Measurements from ENCODE around the gene PSME1.

- TF ChIP-seq EZH2 (IDR thresholded peaks at IDR 0.05; ENCODE audit: low read length) (no peak), CTCF (optimal IDR thresholded peaks at IDR 0.05 in 1 of 3, IDR thresholded peaks at IDR 0.05 in 1 of 3, conservative IDR thresholded peaks at IDR 0.05 in 1 of 3; ENCODE audit: extremely low read depth in 1 of 3, insufficient read depth in 2 of 3, low read length in 3 of 3) (no peak)
Measured at GRCh38 chr14:24117179-24117578, 18.8 kb upstream of the PSME1 start.

Data from keratinocyte (primary cell).